ENCODE measurements around the gene CDC42EP5.
"Not testable (repeated sequence)": the region's sequence is repeated elsewhere in the genome, so short reads cannot be mapped to it uniquely, and the experiment has no call there.

CDC42EP5 gene

DNA sequence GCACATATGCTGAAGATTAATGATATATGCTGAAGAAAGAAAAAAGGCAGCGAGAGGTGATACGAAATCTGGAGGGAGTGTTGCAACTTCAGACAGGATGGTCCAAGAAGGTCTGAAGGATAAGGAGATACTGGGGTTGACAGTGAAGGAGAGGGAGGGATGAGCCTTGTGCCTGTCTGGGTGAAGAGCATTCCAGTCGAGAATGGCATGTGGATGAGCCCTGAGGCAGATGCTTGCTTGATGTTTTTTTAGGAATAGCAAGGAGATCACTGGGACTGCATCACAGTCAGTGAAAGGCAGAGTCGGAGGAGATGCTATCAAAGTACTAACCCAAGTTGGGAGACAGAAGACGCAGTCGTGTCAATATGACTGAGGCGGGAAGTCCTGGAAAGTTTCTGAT lies 16.2 kb upstream of the CDC42EP5 start:
- no peak for DNase-seq

DNA sequence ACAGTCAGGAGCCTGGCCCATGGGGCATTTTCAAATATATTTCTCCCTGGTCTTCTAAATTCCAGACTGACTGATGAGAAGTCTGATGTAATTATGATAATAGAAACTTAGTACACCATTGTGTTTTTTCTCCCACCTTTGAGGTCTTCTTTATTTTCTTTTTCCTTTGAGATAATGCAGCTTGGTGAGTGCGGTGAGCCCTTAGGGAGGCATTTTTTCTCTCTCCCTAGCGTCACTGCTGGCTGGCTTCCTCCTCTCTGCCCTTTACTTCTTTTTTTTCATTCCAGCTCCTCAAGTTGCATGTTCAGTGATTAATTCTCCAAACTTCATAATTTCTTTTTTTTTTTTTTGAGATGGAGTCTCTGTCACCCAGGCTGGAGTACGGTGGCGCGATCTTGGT lies 12.8 kb upstream of the CDC42EP5 start:
- DNase-seq: no peak

DNA sequence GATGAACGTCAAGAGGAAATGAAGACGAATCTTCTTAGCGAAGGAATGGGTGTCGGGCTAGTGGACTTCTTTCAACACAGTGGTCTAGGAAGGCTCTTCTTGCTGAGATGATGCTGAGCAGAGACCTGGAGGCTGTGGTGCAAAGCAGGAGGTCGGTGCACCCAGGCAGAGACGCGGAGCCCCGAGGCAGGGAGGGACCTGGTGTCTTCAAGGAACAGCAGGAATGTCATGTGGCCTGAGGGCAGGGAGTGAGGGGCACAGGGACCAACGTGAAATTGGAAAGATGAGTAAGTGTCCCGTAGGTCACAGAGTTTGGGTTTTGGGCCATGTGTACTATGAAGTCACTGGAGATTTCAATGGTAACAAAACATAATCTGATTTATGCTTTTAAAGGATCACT lies 11.4 kb upstream of the CDC42EP5 start:
- DNase-seq: no peak

DNA sequence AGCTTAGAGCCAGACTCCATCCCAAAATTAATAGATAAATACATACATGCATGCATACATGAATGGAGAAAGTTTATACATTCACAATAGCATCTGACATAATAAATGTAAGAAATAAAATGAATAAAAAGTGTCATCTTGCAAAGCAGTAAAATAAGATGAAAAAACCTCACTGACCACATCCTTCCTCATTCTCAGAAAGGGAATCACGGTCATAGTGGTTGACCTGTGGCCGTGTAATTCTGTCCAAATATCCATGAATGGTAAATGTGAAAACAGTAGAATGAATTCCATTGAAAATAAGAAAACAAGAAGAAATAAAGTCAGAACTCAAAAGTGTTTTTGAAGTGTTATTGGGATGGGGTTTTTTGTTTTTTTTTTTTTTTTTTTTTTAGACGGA lies 9.8 kb upstream of the CDC42EP5 start:
- no peak for DNase-seq

DNA sequence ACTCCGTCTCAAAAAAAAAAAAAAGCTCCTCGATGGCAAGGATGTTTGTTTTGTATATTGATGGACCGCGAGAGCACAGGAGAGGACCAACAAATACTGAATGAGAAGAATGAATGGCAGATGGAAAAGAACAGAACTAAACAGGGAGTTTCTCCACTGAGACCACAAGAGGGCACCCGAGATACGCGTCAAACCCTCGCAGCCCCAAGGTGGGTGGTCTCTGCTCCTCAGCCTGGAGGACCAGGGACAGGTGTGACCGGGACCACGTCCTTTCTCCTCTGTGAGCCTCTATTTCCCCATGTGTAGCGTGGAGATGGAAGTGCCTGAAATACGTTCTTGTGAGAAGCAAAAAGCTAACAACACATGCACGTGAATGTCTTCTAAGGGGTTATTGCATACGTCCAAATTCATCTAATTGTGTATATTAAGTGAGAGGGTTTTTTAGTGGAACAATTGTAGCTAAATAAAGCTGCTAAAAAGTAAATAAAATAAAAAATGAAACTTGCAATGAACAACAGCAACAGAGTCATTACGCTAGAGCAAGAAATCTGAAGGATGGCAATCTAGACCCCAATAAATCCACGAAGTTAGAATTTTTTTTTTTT lies 8.3 kb upstream of the CDC42EP5 start:
- DNase-seq: peak; percentile 24 to 31

DNA sequence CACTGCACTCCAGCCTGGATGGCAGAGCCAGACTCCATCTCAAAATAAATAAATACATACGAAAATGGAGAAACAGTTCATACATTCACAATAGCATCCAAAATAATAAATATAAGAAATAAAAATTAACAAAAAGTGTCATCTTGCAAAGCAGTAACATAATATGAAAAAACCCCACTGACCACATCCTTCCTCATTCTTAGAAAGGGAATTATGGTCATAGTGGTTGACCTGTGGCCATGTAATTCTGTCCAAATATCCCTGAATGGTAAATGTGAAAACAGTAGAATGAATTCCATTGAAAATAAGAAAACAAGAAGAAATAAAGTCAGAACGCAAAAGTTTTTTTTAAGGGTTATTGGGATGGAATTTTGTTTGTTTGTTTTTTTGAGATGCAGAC lies 7.0 kb upstream of the CDC42EP5 start:
- DNase-seq: no peak

DNA sequence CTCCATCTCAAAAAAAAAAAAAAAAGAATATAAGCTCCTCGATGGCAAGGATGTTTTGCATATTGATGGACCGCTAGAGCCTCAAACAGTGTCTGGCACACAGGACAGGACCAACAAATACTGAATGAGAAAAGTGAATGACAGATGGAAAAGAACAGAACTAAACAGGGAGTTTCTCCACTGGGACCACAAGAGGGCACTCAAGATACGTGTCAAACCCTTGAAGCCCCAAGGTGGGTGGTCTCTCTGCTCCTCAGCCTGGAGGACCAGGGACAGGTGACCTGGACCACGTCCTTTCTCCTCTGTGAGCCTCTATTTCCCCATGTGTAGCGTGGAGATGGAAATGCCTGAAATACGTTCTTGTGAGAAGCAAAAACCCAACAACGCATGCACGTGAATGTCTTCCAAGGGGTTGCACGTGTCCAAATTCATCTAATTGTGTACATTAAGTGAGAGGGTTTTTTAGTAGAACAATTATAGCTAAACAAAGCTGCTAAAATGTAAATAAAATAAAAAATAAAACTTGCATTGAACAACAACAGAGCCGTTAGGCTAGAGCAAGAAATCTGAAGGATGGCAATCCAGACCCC lies 5.7 kb upstream of the CDC42EP5 start:
- no peak for DNase-seq

DNA sequence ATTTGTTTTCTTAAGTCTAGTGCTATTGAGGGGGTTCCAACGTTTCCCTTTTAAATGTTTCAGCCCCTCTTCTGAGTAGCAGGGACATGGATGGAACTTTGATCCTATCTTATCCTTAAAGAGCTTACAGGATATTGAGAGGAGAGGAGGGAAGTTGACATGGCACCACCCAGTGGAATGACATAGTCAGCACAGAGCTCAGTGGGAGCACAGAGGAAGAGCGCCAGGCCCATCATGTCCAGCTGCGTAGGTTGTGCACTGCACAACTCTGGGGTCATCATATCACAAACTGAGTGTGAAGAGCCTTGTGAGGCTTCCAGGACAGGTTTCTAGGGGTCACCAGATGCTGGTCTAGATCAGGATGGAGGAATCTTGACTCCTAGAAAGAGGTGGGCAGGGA lies 4.6 kb upstream of the CDC42EP5 start:
- no peak for DNase-seq

DNA sequence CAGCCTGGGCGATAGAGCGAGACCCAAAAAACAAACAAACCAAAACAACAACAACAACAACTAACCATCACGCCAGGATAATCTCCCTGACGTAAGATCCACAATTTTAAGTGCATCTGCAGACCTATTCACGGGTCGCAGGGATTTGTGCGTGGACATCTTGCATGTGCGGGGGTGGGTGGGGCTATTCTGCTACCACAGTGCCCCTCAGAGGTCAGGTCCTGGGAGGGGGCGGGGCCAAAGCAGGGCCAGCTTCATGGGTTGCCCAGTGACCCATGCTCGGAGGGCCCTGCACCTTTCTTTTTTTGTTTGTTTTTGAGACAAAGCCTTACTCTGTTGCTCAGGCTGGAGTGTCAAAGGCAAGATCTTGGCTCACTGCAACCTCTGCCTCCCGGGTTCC lies 2.6 kb upstream of the CDC42EP5 start:
- no peak for DNase-seq

DNA sequence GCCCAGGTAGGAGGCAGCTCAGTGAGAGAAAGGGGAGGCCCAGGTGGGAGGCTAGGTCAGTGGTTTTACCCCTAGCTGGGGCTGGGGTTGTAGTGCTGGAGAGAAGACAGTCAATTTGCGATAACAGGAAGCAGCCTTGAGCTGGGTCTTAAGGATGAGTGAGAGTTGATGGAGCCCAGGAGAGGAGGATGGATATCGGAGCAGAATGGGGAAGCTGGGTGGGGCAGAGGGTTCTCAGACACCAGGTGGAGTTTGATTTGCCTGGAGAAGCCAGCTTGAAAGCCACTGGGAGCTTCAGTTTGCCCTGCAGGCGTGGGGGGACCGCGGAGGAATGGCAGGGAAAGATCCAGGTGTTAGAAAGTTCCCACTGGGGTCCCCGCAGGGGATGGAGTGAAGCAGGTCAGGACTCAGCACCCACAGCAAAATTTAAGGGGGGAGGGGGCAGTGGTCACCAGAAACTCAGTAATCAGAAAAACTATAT lies 836 bp upstream of the CDC42EP5 start:
- DNase-seq: no peak

DNA sequence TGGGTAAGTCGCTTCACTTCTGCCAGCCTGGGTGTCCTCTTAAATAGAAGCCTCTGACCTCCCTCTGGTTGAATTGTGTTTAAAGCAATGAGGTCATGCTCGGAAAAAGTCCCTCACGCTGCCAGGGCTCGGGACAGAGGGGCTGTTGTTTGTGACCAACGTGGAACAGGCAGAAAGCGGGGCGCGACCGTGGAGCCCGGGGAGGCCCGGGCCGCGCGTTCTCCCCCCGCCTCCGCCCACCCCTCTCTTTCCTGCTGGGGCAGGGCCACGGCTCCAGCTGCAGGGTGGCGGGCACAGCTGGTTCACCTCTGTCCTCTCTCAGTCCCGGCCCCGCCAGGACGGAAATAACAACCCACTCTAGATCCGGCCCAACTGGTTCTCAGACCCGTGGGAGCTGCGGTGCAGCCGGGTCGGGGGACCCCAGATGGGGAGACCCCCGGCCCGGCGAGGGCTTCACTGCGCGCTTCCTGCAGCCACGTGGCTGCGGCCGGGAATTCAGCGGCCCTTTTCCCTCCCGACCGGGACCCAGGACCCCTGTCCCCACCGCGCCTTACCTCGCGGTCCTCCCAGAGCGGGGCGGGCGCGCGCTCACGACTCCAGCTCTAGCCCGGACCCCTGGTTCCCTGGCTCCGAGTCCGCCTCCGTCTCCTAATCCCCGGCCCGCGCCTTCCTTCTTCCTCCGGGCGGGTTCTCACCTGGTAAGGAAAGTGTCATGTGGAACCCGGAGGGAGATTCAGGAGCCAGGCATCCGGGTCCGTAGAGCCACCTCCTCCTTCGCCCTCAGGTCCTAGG lies 1.9 kb downstream of the CDC42EP5 start:
- no peak for DNase-seq

DNA sequence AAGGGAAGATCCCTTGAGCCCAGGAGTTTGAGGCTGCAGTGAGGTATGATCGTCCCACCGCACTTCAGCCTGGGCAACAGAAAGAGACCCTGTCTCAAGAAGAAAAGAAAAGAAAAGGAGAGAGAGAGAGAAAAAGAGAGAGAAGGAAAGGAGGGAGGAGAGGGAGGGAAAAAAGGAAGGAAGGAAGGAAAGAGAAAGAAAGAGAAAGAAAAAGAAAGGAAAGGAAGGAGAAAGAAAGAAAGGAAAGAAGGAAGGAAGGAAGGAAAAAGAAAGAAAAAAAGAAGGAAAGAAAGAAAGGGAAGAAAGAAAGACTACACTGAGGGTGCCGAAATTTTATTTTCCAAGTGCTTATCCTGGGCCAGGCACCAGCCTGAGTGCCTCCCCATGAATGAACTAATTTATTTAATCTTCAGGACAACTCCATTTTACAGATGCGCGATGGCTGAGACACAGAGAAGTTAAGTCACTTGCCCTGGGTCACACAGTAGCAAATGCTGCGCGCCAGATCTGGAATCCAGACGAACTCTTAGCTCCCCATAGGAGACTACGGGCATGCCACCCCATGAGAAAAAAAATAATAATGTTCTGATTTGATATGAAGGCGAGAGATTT lies 2.7 kb downstream of the CDC42EP5 start:
- DNase-seq: no peak

DNA sequence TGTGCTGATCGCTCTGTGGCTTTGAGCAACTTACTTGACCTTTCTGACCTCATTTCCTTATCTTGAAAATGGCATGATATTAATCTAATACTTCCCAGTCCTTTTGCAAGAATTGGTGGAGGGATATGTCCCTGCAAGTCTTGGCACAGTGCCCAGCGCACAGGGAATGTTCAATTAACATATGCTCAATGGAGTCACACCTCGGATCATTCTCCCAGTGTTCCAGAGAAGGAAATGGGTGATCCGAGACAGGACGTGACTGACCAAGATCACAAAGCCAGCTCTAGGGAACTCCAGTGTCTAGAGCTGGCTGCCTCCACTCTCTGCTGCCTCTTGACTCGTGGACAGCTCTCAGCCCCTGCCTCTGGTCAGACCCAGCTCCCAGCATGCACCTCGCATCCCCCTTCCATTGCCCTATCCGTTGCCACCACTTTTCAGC lies 3.6 kb downstream of the CDC42EP5 start:
- no peak for DNase-seq

DNA sequence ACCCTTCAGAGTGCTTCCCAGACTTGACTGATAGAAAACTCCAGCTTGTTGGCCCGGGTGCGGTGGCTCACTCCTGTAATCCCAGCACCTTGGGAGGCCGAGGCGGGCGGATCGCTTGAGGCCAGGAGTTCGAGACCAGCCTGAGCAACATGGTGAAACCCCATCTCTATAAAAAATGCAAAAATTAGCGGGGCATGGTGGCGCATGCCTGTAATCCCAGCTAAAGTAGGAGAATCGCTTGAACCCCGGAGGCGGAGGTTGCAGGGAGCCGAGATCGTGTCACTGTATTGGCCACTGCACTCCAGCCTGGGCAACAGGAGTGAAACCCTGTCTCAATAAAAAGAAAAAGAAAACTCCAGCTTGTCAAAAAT lies 7.0 kb downstream of the CDC42EP5 start:
- not testable (repeated sequence) for DNase-seq

DNA sequence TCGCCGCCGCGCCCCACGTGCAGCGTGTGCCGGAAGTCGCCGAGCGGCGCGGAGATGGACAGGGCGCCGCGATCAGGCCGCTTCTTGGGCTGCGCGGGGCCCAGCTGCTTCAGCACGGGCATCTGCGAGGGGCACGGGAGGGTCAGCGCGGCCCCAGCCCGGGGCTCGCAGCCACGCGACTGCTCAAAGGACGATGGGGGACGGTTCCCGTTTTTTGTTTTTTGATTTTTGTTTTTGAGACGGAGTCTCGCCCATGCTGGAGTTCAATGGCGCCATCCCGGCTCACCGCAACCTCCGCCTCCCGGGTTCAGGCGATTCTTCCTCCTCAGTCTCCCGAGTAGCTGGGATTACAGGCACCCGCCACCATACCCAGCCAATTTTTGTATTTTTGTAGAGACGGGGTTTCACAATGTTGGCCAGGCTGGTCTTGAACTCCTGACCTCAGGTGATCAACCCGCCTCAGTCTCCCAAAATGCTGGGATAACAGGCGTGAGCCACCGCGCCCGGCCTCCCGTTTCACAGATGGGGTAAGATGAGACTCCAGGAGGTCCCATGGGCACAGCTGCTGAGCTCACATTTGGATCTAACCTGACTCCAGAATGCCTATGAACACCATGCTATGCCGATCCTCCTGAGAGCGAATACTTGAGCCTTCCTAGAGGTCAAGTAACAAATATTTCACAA lies 7.5 kb downstream of the CDC42EP5 start:
- DNase-seq: no peak

DNA sequence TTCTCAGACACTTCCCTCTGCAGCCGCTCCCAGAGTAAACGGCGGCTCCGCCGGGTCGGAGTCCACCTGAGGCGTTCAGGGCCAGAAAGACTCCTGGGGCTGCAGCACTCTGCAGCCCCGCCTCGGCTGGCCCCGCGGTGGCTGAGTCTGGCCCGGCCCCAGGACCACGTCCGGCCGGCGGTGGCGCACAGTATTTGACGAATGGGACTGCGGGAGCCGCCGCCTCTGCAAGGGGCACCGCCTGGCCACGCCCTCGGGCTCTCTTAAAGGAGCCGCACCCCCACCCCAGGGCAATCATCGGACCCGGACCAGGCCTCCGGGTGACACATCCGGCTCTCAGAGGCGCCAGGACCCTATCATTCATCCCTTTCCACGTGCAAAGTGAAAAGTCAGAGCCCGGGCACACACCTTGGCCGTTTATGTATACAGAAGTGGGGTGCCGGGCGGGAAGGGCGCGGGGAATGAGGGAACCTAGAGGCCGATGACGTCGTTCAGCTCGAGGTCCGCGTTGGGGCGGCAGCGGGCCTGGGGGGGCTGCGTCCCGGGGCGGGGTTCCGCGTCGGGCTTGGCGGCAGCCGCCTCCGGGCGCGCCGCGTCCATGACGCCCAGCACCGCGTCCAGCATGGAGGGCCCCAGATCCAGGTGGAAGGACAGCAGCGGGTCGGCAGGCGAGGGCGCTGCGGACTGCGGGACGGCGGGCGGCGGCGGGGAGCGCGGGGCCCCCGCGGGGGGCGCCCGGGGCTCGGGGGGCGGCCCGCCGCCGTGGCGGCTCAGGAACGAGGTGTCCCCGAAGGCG lies 8.3 kb downstream of the CDC42EP5 start:
- DNase-seq: peak; percentile 60 to 71

DNA sequence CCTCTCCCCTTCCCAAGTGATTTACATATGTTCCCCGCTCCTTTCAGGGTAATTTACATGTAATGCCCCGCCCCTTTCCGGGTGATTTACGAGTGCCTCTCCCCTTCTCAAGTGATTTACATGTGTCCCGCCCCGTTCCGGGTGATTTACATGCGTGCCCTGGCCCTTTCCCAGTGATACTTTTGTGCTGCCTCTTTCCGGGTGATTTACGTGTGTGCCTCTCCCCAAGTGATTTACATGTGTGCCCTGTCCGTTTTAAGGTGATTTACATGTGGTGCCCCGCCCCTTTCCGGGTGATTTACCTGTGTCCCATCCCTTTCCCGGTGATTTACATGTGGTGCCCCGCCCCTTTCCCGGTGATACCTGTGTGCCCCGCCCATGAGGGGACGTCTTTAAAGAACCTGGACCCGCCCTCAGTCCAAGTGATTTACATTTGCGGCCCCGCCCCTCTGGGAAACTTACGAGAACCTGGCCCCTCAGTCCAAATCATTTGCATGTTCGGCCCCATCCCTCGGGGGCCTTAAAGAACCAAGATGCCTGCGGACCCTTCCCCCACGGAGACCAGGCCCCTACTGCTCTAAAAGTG lies 9.0 kb downstream of the CDC42EP5 start:
- peak in 1 of 2 experiments; percentile 73 for DNase-seq

DNA sequence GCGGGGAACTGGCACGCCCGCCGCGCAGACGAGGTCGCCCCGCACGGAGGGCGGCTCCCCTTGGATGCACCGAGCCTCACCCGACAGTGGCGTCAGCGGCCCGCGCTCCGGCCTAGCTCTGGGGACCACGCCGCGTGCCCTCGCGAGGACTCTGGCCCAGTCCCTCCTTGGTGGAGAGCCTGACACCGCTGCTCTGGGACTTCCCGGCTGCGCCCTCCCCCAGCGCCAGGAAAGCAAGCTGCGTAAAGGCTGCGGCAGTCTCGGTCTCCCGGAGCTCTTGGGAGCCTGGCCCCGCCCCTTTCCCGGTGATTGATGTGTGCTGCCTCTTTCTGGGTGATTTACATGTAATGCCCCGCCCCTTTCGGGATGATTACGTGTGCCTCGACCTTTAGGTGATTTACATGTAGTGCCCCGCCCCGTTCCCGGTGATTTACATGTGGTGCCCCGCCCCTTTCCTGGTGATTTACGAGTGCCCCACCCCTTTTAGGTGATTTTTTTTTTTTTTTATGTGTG lies 9.5 kb downstream of the CDC42EP5 start, which contains the start of gene LENG9:
Gene LENG9, minus strand, starts transcription at position 248 of the 513 bp plus-strand sequence. CDS start 252 bp downstream, outside the sequence.
- DNase-seq: peak; percentile 93 to 95

DNA sequence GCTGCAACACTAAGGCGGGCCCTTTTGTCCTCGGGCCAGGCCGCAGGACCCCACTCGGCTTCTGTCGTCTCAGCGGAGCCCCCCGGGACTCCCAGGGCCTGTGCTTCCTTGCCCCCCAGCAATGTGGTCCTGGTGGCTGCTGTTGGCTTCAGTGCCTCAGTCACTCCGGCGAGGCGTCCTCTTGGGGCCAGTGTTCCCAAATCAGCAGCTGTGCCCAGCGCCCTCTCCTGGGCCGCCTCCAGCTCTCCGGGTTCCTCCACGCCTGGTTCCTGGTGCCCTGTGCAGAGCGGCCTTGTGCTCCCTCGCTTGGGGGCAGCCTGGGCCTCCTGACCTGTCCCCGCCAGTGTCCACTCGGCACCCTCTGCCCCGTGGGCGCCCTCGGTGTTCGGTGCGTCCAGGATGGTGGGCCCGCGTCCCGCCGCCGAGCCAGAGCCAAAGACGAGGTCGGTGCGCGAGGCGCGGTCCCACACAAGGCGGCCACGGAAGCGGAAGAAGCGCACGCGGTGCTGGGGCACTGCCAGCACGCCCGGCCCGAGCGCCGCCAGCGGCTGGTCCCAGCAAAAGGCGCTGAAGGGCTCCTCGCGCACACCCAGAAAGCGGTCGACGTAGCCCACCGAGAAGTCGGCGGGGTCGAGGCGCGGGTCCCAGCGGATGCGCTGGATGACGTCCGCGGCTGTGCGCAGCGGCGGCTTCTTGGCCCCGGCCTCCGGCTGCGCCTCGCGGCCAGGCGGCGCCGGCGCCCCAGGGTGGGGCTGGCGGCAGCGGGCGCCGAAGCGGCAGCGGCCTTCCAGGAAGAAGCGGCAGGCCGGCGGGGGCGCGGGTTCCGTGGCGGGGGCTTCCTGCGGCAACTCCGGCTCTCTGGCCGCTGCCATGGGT lies 10.2 kb downstream of the CDC42EP5 start:
- DNase-seq: peak; percentile 56 to 60

DNA sequence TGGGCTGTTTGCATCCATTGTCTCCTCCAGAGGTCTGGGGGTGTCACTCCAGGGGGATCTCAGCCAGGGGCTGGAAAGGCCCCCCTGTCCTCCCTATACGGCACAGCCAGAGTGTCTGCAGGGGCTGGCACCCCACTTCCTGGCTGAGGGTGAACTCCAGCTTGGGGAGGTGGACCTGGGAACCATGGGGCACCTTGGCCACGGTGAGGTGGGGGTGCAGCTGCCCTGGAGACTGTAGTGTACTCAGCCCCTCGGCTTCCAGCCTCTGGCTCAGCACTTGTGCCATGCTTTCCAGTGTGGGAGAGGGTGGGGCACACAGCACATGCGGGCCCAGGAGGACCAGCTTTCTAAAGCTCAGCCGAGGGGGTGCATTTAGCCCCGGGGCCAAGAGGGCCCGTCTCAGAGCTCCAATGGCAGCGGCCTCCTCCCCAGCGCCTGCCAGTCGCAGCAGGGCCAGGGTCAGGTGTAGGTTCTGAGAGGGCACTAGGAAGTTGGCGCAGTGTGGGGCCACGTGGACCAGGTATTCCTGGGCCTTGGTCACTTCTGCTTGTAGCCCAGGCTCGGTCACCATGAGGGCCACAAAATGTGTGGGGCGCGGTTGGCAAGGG lies 10.9 kb downstream of the CDC42EP5 start:
- DNase-seq: no peak
